ENCODE results near the gene ARHGEF6.

- TF ChIP-seq EP300 (IDR thresholded peaks at IDR 0.05) = no peak
- no peak for TF ChIP-seq CTCF (IDR thresholded peaks at IDR 0.05)
Measured at GRCh38 chrX:136629084-136629750, 151.5 kb downstream of the ARHGEF6 start.

Measured in tibial nerve (tissue), 4 donors.